SK-MEL-5 (cell line): ENCODE results near the gene ANKRA2. TPM values are rescaled to one million over a fixed set of nuclear protein-coding genes. Genes with fewer than 3 reads are reported as not detected.
"Not testable (repeated sequence)": the region's sequence is repeated elsewhere in the genome, so short reads cannot be mapped to it uniquely, and the experiment has no call there.

Experiments
- DNase-seq: peaks from one replicate; pipeline ENCODE4 v3.0.0-alpha.2; 2016; ENCODE audit warnings: low read depth, low spot score
- in situ Hi-C: cut with HindIII; loops from 2 replicates; pipeline ENCODE4 v1.10.0; 2016; ENCODE audit warnings: low sequenced_read_pairs, high pct_unique_total_duplicates, low pct_unique_long_range_greater_than_20kb
- total RNA-seq: library from RNA; depleted of rRNA; stranded (reverse); fragments of >200 nt; shearing (Covaris generic); gene quantifications from 2 replicates; pipeline ENCODE4 v1.2.3, GENCODE V29; 2014; rRNA removed

Gene ANKRA2
- total RNA-seq, 1 experiment from 2014 or later: 35.3 TPM

GRCh38 chr5:73522989-73523388 lies 42.5 kb downstream of the ANKRA2 start:
- DNase-seq: no peak
- in situ Hi-C loops: no loop called here

DNA sequence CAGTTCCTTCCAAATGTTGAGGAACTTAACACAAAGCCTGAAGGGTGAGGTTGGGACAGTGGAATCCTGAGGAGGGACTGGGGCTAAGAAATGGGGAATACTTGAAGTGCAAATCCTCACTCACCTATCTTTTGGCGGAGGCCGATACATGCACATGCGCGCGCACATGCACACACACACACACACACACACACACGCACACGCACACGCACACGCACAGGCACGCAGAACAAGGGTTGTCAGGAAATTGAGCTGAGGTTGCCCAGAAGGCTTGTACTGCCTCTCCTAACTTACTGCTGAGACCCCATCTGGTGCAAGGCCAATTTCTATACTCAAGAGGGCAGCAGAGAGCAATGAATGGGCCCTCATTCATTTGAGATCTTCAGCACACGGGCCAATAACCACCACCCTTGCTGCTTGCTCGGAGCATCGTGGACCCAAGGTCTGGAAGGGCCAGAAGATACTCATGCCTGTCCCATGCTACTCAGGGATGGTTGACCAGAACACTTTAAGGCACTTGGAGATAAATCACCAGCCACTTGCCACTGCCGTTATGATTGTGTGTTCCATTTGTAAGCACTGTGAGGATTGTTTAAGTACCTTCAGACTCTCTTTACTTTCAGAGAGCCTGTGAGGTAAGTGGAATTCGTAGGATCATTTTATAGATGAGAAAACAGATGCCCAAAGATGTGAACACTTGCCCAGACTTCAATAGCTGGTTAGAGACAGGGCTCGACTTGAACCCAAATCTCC lies 45.7 kb downstream of the ANKRA2 start:
- in situ Hi-C loops: no loop called here
- peak; percentile 93 for DNase-seq

GRCh38 chr5:73515232-73515631 lies 50.2 kb downstream of the ANKRA2 start:
- in situ Hi-C loops: no loop called here
- DNase-seq: no peak

DNA sequence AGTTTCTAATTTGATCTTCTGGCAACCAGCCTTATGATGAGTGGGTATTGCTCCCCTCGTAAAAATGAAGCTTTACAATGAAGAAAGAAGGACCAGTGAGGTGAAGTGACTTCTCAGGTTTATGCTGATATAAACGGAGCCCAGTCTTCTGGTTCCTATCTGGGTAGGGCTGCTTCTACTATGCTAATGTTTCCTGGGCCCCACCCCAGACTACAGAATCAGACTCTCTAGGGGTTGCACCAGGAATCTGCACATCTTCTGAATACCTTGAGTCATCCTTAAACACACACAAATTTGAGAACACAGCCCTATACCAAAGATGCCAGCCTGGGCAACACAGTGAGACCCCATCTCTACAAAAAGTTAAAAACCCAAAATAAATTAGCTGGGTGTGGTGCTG lies 51.0 kb downstream of the ANKRA2 start:
- in situ Hi-C loops: no loop called here
- no peak for DNase-seq

- in situ Hi-C loops: no loop called here
- DNase-seq: no peak
Observed at GRCh38 chr5:73513996-73514395, 51.4 kb downstream of the ANKRA2 start.

GRCh38 chr5:73508521-73508920 lies 56.9 kb downstream of the ANKRA2 start:
- DNase-seq, in situ Hi-C loops: not testable (repeated sequence)

DNA sequence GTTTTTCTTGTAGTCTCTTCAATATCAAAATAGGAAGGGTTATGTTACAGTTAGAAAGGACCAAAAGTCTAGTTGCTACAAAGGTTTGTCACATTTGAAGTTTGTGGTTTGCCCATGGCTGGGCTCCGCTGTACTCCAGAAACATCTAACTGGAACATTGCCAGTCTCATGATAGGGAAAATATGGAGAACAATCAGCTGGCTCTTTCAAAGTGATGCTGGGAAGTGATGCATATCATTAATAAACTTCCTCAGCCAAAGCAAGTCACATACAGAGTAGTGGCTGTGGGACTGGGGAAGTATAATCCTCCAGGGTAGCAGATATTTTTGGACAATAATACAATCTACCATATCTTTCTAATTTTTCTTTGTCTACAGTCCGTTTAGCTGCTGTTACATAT lies 58.4 kb downstream of the ANKRA2 start:
- DNase-seq: peak; percentile 65
- in situ Hi-C loops: no loop called here

GRCh38 chr5:73506459-73506955 lies 58.9 kb downstream of the ANKRA2 start:
- in situ Hi-C loops: no loop called here
- DNase-seq: no peak

Other genes starting within 250 kb of the ANKRA2 start
- gene FOXD1, start 116.9 kb downstream of the ANKRA2 start, total RNA-seq: 5.3 and 13.1 TPM in 2 replicates
- gene BTF3, start 67.2 kb downstream of the ANKRA2 start, total RNA-seq: 521 and 523 TPM in 2 replicates
- 50.3 and 56.7 TPM in 2 replicates for gene UTP15, start 104 bp upstream of the ANKRA2 start, total RNA-seq
- gene ARHGEF28, start 60.6 kb upstream of the ANKRA2 start, total RNA-seq: 0.27 and 0.63 TPM in 2 replicates